Renal pelvis (tissue), 4 donors: ENCODE data around the gene TMPRSS7. TPM values are rescaled to one million over a fixed set of nuclear protein-coding genes. Genes with fewer than 3 reads are reported as not detected.
A peak's percentile ranks its signal among the peaks of the same experiment; 100 is the strongest.

Experiments
- DNase-seq: peaks from one replicate; pipeline ENCODE4 v3.0.0-alpha.2; 2013
- polyA plus RNA-seq, 3 donors: library from polyadenylated mRNA; unstranded; fragments of 120-200 nt; gene quantifications; one replicate each; pipeline ENCODE4 v1.2.1, GENCODE V29; 2013; ENCODE audit not compliant: insufficient read length in 3 of 3

The TMPRSS7 gene
- polyA plus RNA-seq, 3 donors: 0.03 to 0.06 TPM; not detected in 1

GRCh38 chr3:112127522-112128494 lies 93.3 kb downstream of the TMPRSS7 start:
- no peak for DNase-seq

DNA sequence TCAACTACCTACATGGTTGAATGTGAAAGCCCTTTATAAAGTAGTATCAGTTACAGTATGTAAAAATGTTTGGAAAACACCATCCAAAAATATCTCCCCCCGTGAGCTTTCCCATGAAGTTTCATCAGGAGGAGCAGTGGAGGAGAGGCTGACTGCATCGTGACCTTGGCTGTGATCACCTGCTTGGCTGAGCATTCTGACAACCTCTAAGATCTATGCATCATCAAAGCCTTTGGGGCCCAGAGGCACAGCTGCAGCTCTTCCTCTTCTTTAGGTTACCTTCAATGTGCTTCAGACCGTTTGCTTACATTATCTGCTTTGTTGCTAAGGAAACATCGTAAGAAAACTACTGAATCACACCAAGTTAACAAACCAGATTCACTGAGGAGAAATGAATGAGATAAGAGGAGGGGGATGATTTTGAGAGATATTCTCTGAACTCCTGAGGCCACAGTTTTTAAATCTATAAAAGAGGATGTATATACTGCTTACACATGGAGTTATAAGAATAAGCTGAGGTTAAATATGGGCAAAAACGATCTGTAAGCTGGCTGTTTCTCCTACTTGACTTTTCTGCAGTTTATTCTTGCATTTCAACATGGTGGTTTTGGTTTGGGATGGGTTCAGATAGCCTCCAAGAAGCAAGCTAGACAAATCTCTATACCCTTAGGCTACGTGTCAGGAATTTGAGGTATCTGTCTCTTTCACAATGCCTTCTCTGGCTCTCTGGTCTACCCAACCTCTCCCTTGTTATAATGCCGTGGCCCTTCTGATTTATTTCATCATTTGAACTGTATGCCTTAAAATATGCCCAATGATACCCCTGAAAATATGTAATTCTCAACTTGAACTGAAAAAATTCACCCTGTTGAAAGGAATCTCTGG lies 94.5 kb downstream of the TMPRSS7 start:
- DNase-seq: peak; percentile 44

- no peak for DNase-seq
Observed at GRCh38 chr3:112129925-112130637, 95.5 kb downstream of the TMPRSS7 start.

DNA sequence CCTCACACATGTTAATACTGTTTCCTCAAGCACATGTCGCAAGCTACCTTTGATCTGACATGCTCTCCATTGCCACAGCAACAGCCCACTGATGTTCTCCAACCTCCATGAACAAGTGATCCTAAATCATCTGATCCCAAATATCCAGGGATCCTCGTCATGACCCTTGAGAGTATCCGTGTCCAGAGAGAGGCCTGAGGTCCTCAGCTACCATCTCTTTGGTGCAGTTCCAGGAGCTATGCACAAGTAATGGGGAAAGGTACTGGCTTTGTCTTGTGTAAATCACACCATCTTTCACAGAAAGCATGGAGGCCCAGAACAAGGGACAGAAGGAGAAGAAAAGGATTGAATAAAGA lies 96.1 kb downstream of the TMPRSS7 start:
- DNase-seq: no peak

Other genes starting within 250 kb of the TMPRSS7 start
- gene PHLDB2, start 175.5 kb upstream of the TMPRSS7 start, polyA plus RNA-seq: 100 to 1,000 TPM in 1 of 3 donors, 10 to 100 TPM in 2; 77.7 to 105 (median 98.4) TPM
- gene ABHD10, start 55.7 kb upstream of the TMPRSS7 start, polyA plus RNA-seq: 10 to 100 TPM; 46.7 to 52.0 (median 51.8) TPM
- 1 to 10 TPM; 2.3 to 2.8 (median 2.3) TPM for gene TAGLN3, start 35.8 kb upstream of the TMPRSS7 start, polyA plus RNA-seq
- 1 to 10 TPM; 4.9 to 6.8 (median 5.3) TPM for gene C3orf52, start 51.7 kb downstream of the TMPRSS7 start, polyA plus RNA-seq
- 1 to 10 TPM in 2 of 3 donors, under 1 TPM in 1; 0.74 to 2.1 (median 1.3) TPM for gene GCSAM, start 98.5 kb downstream of the TMPRSS7 start, polyA plus RNA-seq